Activated CD4-positive, alpha-beta T cell treated with anti-CD3 and anti-CD28 coated beads for 4 hours (primary cell): ENCODE measurements around the gene PDX1.

ENCODE experiments used
- DNase-seq, 2 donors: peaks; one replicate each; pipeline ENCODE4 v3.0.0-alpha.2; 2020

Gene PDX1

GRCh38 chr13:27919934-27920676 is at the start of gene PDX1:
TSS of gene PDX1 (plus strand) at chr13:27920000. CDS start at chr13:27920139, 139 bp downstream.
- no peak for DNase-seq

DNA sequence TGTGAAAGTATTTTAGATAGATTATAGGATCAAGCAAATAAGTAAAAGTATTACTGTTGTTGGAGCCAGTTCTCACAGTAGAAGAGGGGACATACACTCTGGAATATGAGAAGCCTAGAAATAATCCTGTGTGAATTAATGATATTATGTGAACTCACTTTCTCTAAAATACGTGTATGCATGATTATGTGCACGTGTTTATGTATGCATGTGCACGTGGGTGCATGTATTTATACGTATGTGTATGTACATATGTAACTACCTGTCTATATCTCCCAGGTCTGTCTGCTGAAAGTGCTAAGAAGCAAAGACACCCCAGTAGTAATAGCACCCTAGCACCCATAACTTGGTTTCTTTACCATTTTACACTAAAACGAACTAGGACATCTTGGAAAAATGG is 41.5 kb upstream of the PDX1 start:
- no peak for DNase-seq

- no peak for DNase-seq
Observed at GRCh38 chr13:27889471-27889870, 30.3 kb upstream of the PDX1 start.

- no peak for DNase-seq
Observed at GRCh38 chr13:27896726-27897125, 23.1 kb upstream of the PDX1 start.

DNA sequence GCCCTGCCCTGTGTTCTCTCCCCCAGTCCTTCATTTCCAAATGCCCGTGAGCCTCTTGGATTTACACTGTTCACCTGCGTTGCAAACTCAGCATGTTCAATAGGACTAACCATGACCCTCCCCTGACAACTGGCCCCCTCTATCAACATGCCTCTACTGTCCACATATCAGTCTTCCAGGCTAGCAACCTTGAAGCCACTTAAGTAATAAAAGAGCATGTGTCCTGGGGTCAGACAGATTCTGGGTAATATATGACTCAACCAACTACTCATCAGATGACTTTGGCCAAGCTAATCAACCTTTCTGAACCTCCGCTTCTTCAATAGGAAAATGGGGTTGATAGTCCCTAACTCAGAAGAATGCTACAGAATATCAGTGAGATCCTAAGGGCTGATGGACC is 15.1 kb upstream of the PDX1 start:
- no peak for DNase-seq

- no peak for DNase-seq
Observed at GRCh38 chr13:27905650-27906049, 14.2 kb upstream of the PDX1 start.

DNA sequence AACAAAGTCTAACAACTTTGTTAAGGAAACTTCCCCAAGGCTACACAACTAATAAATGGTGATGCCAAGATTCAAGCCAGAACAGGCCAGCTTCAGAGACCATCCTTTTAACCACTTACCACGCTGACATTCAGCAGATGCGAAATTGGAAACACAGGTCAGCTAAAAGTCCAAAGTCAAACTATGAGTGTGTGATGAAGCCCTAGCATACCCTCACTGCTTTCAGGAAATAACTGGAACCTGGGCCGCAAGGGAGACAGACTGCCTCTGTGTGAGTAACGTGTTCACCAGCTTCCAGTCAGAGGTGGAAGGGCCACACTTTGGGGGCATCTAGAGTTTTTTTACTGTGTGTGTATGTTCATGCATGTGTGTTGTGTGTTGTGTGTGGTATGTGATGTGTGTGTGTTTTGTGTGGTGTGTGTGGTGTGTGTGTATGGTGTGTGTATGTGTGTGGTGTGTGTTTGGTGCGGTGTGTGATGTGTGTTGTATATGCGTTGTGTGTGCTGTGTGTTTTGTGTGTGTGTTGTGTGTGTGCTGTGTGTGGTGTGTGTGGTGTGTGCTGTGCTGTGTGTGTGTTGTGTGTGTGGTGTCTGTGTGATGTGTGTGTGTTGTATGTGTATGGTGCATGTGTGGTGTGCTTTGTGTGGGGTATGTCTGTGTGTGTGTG is 12.5 kb upstream of the PDX1 start:
- DNase-seq = no peak

GRCh38 chr13:27909378-27909777 is 10.4 kb upstream of the PDX1 start:
- DNase-seq = no peak

DNA sequence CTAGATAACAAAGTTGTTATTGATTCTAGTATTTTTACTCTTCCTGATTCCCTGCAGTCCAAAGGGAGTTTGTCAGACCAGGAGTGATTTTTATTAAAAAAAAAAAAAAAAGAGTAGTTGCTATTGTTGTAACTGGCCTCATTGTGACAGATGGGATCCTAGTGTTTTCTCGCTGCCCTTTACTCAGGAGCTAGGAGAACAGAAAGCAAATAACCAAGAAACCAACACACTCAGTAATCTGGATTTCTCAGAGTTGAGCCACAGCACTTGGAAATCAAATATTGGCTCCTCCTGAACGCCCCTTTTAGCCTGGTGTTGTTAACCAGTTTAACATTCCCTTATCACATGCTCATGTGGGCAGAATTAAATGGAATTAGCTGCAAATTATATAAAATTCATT is 8.3 kb upstream of the PDX1 start:
- no peak for DNase-seq

DNA sequence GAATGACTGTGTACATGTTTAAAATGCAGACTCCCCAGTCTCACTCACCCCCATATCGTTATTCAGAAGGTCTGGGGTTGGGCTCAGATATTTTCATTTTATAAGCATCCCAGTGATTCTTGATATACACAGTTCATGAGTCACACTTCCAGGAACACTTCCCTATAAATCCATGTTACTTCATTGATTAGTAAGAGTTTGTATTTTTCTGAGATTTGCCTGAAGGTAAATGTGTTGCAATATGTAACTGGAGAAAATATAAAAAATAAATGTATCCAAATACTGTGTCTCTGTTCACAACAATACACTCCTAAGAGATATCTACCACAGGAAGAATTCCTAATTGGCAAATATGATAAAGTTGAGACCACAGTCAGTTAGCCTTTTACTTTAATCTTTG is 6.6 kb upstream of the PDX1 start:
- DNase-seq = no peak

DNA sequence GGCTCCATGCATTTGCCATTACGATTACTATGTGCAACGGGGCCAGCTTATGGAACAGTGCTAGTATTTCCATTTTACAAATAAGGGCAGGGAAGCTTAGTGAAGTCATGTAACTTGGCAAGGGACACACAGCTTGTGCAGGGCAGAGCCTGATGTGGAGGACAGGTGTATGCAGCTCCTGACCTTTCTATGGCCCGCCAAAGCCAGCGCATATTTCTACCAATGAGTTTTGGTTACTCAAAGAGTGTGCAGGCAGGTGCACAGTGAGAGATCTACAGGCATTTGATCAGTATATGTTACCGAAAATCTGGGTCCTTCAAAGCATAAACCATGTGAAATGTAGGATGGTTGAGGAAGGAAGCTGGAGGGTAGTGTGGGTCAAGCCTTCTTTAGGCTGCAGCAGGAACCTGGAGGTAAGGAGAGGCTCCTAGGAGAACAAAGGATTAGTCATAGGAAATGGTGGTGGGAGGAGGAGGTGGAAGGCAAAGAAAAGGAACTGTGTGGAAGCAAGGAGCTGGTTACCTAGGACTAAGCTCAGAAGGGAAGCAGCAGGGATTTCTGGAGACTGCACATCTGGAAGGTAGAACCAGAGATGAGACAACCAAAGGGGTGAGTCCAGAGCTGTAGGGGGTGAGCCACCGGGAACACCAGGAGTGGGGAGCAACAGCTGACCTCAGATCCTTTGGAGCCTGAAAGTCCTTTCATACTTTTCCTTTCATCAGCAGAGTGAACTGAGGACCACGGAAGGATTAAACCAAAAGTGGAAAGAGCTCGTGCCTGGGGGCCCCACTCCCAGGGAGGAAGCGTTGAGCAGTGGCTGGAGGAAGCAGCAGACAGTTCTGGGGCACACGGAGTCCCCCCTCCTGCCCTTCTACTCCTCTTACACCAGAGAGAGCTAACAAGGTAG is 4.2 kb upstream of the PDX1 start:
- no peak for DNase-seq

DNA sequence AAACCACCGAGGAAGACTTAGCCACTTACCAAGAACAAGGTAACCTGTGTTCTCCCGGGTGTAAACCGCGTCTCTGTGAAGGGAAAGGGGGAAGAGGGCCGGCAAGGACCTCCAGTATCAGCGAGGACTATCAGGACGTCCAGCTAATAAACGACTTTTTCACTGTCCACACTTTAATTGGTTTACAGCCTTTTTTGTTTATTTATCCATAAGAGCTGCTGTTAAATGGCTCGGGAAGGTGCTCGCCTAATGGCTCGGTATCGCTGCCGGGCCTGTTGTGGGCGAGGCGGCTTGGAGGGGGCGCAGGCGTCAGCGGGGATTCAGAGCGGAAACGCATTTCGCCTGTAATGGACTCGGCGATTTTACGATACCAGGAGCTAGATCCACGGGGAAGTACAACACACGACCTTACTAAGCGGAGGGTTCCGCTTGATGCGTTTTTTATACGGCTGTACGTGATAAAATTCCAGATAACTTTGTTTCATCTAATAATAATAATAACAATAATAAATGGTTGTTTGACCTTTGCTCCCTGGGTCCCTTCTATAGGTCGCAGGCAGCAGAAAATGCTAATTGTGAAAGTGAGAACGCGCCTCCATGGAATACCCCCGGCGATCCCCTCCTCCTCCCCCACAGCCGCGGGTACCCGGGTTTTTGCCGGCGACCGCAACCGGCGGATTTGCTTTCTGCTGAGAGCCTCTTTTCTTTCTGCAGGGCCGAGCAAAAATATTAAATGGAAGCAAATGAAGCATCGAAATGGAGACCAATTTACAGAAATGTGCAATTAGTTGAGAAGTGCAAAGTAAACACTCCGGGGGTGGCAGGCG is 2.5 kb upstream of the PDX1 start:
- DNase-seq = no peak

DNA sequence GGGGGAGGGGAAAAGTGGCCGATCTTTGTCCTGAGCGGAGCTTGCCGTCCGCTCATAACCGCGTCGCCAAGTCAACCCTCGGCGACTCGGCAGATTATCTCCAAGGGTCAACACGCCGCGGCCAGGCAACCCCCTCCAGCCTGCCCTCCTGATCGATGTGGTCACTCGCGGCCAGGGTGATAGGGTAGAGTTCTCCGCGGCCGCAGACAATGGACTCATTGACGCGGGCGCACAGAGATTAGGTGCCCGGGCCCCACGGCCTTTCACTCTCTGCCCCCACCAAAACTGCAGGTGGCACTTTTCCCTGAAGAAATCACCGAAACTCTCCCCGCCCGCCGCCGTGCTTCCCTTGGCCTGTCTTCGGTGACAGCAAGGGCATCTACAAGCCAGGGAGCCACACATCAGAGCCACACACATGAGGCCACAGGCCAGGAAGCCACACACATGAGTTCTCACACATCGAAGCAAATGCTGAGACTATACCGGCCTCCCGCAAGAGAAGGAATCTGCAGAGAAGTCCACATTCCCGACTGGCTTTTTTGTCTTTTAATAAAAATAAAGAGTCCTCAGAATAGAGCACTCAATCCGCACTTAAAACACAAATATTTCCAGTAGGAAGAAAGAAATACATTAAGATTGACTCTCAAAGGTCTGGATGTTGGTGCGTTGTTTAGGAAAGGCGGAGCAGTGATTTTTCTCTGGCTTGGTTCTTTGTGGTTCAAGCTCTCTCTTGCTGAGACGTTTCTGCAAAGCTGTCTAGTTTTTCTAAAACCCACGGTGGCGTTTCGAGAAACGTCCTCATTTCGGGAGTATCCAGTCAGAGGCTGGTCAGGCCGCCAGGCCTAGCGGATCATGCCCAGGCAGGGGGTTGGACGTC is 1.5 kb upstream of the PDX1 start:
- no peak for DNase-seq

DNA sequence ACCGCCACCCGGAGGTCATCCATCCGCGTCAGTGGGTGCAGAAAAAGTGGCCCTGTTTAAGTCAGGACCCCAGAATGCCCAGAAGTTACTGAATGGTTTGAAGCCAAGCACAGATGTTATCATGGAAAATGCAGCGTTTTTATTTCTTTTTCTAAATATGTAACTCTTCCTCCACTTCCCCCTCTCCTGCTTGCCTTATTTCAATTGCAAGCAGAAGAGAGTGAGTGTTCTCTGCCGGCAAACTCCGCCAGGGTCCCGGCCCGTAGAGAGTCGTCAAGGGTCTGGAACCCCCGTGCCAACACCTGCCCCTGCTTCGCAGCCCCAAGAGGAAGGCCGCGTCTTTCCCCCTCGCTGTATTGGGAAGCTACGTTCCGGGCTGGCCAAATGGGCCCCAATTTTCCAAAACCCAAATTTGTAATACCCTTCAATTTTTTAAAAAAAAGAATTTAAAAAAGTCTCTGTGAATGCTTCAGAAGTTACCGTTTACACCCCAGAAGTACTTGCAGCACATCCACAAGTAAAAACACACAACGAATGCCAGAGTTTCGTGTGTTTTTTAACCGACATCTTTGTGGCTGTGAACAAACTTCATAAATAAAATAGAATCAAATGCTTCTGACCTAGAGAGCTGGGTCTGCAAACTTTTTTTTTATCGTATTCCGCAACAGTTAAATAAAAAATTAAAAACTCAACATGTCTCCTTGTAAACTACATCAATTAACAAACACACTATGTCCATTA is 712 bp upstream of the PDX1 start:
- DNase-seq = no peak

DNA sequence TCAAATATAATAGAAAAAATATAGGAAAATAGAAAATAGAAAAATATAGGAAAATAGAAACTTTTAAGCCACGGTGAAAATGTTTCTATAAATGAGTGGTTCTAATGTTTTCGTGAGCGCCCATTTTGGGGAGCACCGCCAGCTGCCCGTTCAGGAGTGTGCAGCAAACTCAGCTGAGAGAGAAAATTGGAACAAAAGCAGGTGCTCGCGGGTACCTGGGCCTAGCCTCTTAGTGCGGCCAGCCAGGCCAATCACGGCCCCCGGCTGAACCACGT is 204 bp upstream of the PDX1 start:
- DNase-seq = no peak

GRCh38 chr13:27920677-27921420 is 1.0 kb downstream of the PDX1 start:
- no peak for DNase-seq

- DNase-seq = no peak
Observed at GRCh38 chr13:27921421-27921960, 1.7 kb downstream of the PDX1 start.

- DNase-seq = no peak
Observed at GRCh38 chr13:27921961-27922882, 2.4 kb downstream of the PDX1 start.
